HEK293T (cell line): ENCODE data around the gene ADPRHL1.

Source experiments
- CTCF ChIA-PET: fragments of 350-600 bp; formaldehyde crosslinking; extraction: SDS; loops from one replicate; lab custom pipeline; 2021; ENCODE audit warnings: antibody characterized with exemption, inconsistent platforms; lab: Yijun Ruan, JAX
- POLR2A ChIA-PET: fragments of 350-600 bp; formaldehyde crosslinking; extraction: SDS; loops from one replicate; lab custom pipeline; 2020; ENCODE audit warnings: antibody characterized with exemption, inconsistent platforms; lab: Yijun Ruan, JAX
- DNase-seq: peaks from one replicate; pipeline ENCODE4 v3.0.0; 2012; ENCODE audit warnings: mixed read lengths; ENCODE audit errors: extremely low spot score
- ARNT ChIP-seq: fragments of 450-650 bp; IDR thresholded peaks from 2 replicates; pipeline ENCODE4 v1.6.1; 2017; ENCODE audit warnings: mild to moderate bottlenecking
- BHLHE40 ChIP-seq: fragments of 450-650 bp; IDR thresholded peaks from 2 replicates; pipeline ENCODE4 v1.6.1; 2016; ENCODE audit warnings: mild to moderate bottlenecking, moderate library complexity, borderline replicate concordance
- CTBP1 ChIP-seq: fragments of 450-650 bp; IDR thresholded peaks from 2 replicates; pipeline ENCODE4 v1.6.1; 2016; ENCODE audit warnings: borderline replicate concordance
- ELF4 ChIP-seq: fragments of 450-650 bp; IDR thresholded peaks from 2 replicates; pipeline ENCODE4 v1.6.1; 2017; ENCODE audit warnings: antibody characterized with exemption
- FOXA1 ChIP-seq: fragments of 450-650 bp; IDR thresholded peaks from 2 replicates; pipeline ENCODE4 v1.6.1; 2016; ENCODE audit warnings: mild to moderate bottlenecking
- FOXK2 ChIP-seq: fragments of 450-650 bp; IDR thresholded peaks from 2 replicates; pipeline ENCODE4 v1.6.1; 2016; ENCODE audit warnings: mild to moderate bottlenecking
- FOXM1 ChIP-seq: fragments of 450-650 bp; IDR thresholded peaks from 2 replicates; pipeline ENCODE4 v1.6.1; 2017; ENCODE audit warnings: mild to moderate bottlenecking, borderline replicate concordance
- HDGF ChIP-seq: fragments of 450-650 bp; IDR thresholded peaks from 2 replicates; pipeline ENCODE4 v1.6.1; 2017; ENCODE audit warnings: antibody characterized with exemption, borderline replicate concordance
- L3MBTL2 ChIP-seq: fragments of 450-650 bp; conservative IDR thresholded peaks from 2 replicates; pipeline ENCODE4 v1.6.1; 2016; ENCODE audit warnings: mild to moderate bottlenecking
- LEF1 ChIP-seq: fragments of 450-650 bp; IDR thresholded peaks from 2 replicates; pipeline ENCODE4 v1.6.1; 2017; ENCODE audit warnings: mild to moderate bottlenecking, borderline replicate concordance
- NFRKB ChIP-seq: fragments of 450-650 bp; IDR thresholded peaks from 2 replicates; pipeline ENCODE4 v1.6.1; 2016; ENCODE audit warnings: mild to moderate bottlenecking, moderate library complexity
- PKNOX1 ChIP-seq: fragments of 450-650 bp; IDR thresholded peaks from 2 replicates; pipeline ENCODE4 v1.6.1; 2016
- SP1 ChIP-seq: fragments of 450-650 bp; IDR thresholded peaks from 2 replicates; pipeline ENCODE4 v1.6.1; 2017
- SUZ12 ChIP-seq: fragments of 450-650 bp; IDR thresholded peaks from 2 replicates; pipeline ENCODE4 v1.6.1; 2016; ENCODE audit warnings: mild to moderate bottlenecking
- TARDBP ChIP-seq: fragments of 450-650 bp; IDR thresholded peaks from 2 replicates; pipeline ENCODE4 v1.6.1; 2016
- ZNF384 ChIP-seq: fragments of 450-650 bp; IDR thresholded peaks from 2 replicates; pipeline ENCODE4 v1.6.1; 2016

Gene ADPRHL1

GRCh38 chr13:113495494-113496210 is 42.4 kb upstream of the ADPRHL1 start:
- no peak for DNase-seq
- ChIA-PET CTCF (interaction anchor here (0.7 kb wide), 1 partner anchor 9 kb away, joined by 4 read pairs; no protein-coding TSS in a partner anchor), POLR2A (no interaction called here)
- no peak for TF ChIP-seq ELF4
- no peak for TF ChIP-seq BHLHE40
- no peak for TF ChIP-seq L3MBTL2
- TF ChIP-seq NFRKB = no peak
- no peak for TF ChIP-seq HDGF
- no peak for TF ChIP-seq FOXK2
- no peak for TF ChIP-seq ARNT
- TF ChIP-seq LEF1 = no peak
- no peak for TF ChIP-seq TARDBP

GRCh38 chr13:113493315-113493951 is 40.1 kb upstream of the ADPRHL1 start:
- POLR2A ChIA-PET = interaction anchor here (0.7 to 1.0 kb wide), 4 partner anchors 15 to 742 kb away, joined by 3 to 6 read pairs (median 3); partner anchors contain the start of gene CDC16
- TF ChIP-seq FOXM1 = no peak
- no peak for TF ChIP-seq BHLHE40
- TF ChIP-seq ELF4 = no peak
- TF ChIP-seq SUZ12 = no peak
- no peak for TF ChIP-seq FOXA1
- peak; percentile 46; the same call in 1 of the 2 replicates for TF ChIP-seq ARNT
- no peak for TF ChIP-seq ZNF384
- no peak for TF ChIP-seq NFRKB
- TF ChIP-seq TARDBP = no peak
- no peak for TF ChIP-seq LEF1
- TF ChIP-seq HDGF = no peak
- TF ChIP-seq L3MBTL2 = no peak; the same call in 1 of the 2 replicates
- no peak for TF ChIP-seq FOXK2
- peak; percentile 89 for TF ChIP-seq PKNOX1
- peak; percentile 91 for TF ChIP-seq CTBP1
- CTCF ChIA-PET = interaction anchor here (1.6 kb wide), 1 partner anchor 69 kb away, joined by 4 read pairs; no protein-coding TSS in a partner anchor
- peak; percentile 22 for DNase-seq

GRCh38 chr13:113491982-113492381 is 38.7 kb upstream of the ADPRHL1 start:
- no peak for TF ChIP-seq TARDBP
- no peak for TF ChIP-seq CTBP1
- no peak for TF ChIP-seq ZNF384
- TF ChIP-seq FOXK2 = no peak
- no peak for TF ChIP-seq PKNOX1
- no peak for TF ChIP-seq ARNT
- ChIA-PET CTCF (no interaction called here), POLR2A (no interaction called here)
- DNase-seq = no peak

GRCh38 chr13:113491418-113491883 is 38.2 kb upstream of the ADPRHL1 start:
- ChIA-PET POLR2A (no interaction called here), CTCF (no interaction called here)
- peak; percentile 9 for DNase-seq
- TF ChIP-seq FOXM1 (no peak), ELF4 (no peak), SP1 (no peak), TARDBP (no peak), FOXK2 (no peak), CTBP1 (no peak), HDGF (no peak), ARNT (no peak), NFRKB (no peak), ZNF384 (no peak), L3MBTL2 (no peak), SUZ12 (no peak), FOXA1 (no peak), PKNOX1 (no peak), BHLHE40 (no peak), LEF1 (no peak)

- ChIA-PET CTCF (interaction anchor here (1.4 kb wide), 1 partner anchor 70 kb away, joined by 3 read pairs; no protein-coding TSS in a partner anchor), POLR2A (interaction anchor here (0.6 to 1.0 kb wide), 2 partner anchors 10 kb away, joined by 3 to 6 read pairs; no protein-coding TSS in a partner anchor)
- peak; percentile 46; the same call in 1 of the 2 replicates for TF ChIP-seq LEF1
- no peak for TF ChIP-seq ZNF384
- TF ChIP-seq TARDBP = peak; percentile 79
- DNase-seq = peak; percentile 74
These were observed 37.5 kb upstream of the ADPRHL1 start, which contains the start of gene DCUN1D2 for GRCh38 chr13:113490496-113491417. Gene DCUN1D2 (minus strand): TSS chr13:113490711. CDS start chr13:113490669, 42 bp downstream.
